ENCODE results near the gene EFHD2.
"Not testable (repeated sequence)": the region's sequence is repeated elsewhere in the genome, so short reads cannot be mapped to it uniquely, and the experiment has no call there.

The EFHD2 gene

DNA sequence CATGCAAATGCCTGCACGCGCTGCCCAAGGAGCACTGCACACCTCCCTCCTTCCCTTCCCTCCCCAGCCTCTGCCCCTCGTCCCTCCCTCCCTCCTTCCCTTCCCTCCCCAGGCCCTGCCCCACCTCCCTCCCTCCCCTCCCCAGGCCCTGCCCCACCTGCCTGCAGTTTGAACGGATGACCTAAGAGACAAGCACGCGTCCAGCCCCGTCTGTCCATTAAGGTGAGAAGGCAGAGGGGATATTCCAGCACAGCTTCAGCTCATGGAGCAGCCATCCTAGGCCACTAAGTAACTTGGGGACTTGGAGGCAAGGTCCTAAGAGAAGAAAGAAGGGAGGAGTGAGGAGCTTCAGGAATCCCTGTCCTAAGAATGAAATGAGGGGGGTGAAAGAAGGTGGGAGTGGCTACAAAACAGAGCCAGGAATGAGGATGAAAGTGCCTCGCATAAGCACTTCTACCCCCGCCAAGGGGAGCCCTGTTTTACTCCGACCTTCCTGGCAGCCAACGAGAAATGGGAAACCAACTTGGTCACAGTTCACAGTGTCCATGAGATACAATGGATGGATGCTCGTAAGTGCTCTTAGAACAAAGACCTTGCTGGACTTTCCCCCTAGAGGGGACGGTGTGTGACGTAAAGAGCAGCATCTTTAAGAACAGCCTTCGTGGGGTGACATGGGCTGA lies 21.3 kb upstream of the EFHD2 start:
- DNase-seq (ENCODE audit: low read depth in 3 of 3) = no peak

DNA sequence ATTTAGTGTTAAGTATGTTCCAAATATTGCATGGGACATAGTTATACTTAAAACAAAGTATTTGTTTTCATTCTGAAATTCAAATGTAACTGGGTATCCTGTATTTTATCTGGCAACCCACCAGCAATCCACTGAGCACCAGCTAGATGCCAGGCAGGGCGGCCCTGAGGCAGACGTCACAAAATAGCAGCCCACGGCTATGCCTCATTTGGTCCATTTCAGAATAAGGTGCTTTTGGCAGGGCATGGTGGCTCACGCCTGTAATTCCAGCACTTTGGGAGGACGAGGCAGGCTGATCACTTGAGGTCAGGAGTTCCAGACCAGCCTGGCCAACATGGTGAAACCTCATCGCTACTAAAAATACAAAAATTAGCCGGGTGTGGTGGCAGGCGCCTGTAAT lies 19.9 kb upstream of the EFHD2 start:
- not testable (repeated sequence) for DNase-seq (ENCODE audit: low read depth in 3 of 3)

DNA sequence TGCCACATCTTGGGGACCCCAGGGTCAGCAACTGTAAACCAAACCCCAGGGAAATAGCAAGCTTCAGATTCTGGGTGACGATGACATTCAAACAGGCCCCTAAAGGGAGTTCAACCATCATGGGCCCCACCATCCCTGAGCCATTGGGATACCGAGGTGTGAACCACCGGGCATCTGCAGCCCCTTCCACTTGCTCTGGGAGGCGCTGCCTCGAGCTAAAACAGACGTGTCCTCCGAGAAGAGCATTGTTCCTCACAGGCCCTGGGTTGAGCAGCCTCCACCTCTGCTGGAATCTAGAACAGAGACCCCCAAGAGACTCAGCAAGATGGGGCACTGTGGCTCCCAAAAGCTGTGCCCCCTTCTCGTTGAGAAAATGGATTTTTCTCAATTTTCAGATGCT lies 19.0 kb upstream of the EFHD2 start:
- no peak for DNase-seq (ENCODE audit: low read depth in 3 of 3)

DNA sequence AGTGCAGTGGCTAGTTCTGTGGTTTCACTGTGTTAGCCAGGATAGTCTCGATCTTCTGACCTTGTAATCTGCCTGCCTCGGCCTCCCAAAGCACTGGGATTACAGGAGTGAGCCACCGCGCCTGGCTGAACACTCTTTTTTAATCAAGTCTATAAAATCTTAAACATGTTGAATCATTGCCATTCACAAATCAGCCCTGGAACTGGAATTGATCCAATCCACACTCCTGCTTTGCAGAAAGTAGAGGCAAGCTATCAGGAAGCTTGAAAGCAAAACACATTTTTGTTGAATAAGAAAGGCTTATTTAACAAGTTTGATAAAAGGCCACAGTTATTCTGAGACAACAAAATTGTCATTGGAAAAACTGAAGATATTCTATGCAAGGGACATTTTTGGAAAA lies 18.3 kb upstream of the EFHD2 start:
- no peak for DNase-seq (ENCODE audit: low read depth in 3 of 3)

DNA sequence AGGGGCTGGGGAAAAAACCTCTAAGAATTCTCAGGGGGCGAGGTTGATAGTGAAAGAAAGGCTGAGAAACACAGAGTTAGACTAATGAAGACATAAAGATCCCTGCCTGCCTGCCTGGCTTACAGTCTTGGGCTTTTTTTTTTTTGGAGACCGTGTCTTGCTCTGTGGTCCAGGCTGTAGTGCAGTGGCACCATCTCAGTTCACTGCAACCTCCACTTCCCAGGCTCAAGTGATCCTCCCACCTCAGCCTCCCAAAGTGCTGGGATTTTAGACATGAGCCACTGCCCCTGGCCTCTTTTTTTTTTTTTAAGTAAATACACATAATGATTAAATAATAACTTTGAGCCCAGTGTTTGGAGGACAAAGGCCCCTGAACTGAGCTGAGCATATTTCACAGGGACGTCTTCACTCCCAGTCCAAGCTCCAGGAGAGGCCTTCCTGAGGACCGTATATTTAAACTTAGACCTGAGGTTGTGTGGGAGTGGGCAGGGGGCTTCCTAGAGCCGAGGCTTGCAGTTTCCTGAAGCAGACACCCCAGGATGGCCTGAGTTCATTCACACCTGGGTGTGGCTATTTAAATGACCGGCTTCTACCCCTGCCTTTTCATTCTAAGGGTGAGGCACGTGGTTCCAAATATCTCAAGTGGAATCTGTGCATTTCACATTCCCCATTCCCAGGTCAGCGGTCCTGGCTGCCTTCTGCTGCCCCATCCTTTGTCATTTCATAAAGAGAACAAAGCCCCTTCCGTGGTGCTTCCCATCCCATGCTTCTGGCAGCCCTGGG lies 16.0 kb upstream of the EFHD2 start:
- DNase-seq (ENCODE audit: low read depth in 3 of 3) = no peak

DNA sequence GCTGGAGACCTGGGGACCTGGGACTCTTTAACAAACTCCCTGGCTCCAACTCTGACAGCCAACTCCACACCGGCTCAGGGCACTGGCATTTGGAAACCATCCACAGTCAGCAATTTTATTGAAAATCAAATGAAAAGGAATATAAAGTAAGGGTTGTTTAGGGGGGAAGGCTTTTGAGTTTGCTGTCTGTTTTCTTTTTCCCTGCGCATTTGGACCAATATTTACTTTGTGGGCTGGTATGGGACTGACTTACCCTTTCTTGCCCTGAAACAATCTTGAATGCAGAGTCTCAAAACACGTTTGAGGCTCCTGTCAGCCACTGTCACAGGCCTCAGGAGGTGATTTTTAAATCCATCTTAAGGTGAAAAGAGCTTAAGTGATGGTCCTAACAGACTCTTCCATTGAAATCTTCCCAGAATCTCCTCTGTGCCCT lies 15.4 kb upstream of the EFHD2 start:
- no peak for DNase-seq (ENCODE audit: low read depth in 3 of 3)

DNA sequence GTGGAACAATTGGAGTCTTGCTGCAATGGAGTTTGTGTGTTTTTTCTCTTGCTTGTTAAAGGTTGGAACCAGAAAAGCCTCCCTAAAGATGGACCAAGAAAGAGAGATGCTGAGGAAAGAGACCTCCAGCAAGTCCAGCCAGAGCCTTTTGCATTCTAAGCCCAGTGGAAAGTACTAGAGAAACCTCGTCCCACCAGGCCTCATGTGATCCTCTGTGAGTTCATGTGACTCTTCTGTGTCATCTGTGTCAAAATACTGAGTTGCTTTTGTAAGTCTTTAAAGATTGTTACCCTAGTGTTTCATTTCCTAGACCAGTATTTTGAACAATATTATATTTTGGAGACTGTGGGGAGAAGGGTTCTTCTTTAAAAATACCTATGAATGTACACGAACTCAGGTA lies 12.5 kb upstream of the EFHD2 start:
- no peak for DNase-seq (ENCODE audit: low read depth in 3 of 3)

DNA sequence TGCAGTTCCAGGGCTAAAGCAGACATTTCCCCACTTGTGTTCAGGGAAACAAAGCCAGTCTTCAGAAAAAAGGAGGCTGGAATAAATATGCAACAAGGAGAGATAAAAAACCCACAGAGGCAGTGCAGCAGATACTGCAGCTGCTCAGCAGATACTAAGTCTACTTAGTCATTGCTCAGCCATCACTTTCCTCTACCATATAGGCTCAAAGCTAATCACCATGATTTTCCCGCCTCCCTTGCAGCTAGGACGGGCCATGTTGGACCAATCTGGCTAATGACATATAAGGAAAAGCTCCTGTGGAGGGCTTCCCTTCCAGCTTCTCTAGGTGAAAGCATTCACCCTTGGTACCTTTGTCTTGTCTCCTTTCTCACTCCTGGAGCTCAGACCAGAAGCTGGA lies 10.0 kb upstream of the EFHD2 start:
- DNase-seq (ENCODE audit: low read depth in 3 of 3) = no peak

DNA sequence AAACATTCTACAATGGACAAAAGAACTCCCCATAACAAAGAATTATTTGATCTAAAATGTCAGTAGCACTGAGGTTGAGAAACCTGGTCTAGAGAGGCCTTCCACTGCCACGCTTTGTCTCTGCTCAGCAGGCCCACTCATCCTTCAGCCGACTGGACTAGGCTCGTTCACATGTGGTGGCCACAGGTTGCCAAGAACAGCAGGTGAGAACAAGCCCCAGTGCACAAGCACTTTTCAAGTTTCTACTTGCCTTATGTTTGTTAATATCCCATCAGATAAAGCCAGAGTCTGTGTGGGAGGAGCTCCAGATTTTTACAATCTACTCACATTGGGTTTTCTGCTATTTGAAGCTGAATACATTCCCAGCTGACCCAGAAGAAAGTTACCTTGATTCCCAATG lies 9.1 kb upstream of the EFHD2 start:
- no peak for DNase-seq (ENCODE audit: low read depth in 3 of 3)

DNA sequence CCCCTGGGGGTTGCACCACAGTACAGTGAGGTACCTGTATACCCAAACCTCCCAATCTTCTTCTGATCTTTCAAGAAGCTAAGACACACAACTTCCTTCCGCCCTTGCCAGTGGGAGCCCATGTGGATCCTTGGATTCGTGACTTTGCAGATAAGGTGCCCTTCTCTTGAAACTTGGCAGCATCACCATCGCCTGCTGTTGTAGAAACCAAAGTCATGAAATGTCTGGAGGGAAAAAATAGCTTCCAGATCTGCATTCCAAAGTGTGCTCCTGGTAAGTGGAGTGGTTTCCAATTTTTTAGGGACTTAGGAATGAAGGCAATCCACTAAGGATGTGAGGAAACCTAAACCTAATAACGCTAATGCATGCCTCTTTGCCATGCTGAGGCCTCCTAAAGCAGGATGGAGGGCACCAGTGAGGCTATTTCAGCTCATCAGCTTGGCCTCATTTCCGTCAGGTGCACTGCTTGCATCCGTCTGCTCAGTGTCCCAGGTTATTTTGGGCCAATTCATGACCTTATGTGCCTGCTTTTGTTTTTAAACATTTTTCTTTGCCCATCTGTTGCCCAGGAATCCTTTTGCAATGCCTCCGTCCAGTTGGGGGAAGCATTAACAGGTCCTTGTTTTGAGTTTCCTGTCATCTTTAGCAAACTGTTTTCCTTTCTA lies 8.2 kb upstream of the EFHD2 start:
- no peak for DNase-seq (ENCODE audit: low read depth in 3 of 3)

DNA sequence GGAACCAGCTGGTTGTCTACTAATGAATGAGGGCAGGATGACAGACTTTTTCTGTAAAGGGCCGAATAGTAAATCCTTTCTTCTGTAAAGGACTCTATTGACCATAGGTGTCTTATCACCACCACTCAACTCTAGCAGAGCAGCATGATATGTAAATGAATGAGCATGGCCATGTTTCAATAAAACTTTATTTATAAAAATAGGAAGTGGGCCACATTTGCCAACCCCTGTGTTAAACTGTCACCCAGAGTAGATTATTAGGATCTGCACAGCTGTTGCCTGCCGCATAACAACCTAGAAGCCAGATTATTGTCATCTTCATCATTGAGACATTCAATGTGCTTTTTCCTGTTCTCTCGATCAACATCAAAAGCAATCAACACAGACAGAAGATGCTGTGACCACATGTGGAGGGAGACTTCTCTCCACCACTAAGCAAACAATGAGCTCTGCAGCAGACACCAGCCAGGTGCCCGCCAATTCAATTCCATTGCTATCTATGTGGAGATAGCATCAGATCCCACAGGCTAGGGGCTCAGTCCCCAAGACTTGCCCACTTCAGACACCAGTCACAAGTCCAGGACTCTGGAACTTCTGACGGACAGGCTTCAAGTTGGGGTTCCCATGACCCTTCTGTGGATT lies 6.8 kb upstream of the EFHD2 start:
- no peak for DNase-seq (ENCODE audit: low read depth in 3 of 3)

DNA sequence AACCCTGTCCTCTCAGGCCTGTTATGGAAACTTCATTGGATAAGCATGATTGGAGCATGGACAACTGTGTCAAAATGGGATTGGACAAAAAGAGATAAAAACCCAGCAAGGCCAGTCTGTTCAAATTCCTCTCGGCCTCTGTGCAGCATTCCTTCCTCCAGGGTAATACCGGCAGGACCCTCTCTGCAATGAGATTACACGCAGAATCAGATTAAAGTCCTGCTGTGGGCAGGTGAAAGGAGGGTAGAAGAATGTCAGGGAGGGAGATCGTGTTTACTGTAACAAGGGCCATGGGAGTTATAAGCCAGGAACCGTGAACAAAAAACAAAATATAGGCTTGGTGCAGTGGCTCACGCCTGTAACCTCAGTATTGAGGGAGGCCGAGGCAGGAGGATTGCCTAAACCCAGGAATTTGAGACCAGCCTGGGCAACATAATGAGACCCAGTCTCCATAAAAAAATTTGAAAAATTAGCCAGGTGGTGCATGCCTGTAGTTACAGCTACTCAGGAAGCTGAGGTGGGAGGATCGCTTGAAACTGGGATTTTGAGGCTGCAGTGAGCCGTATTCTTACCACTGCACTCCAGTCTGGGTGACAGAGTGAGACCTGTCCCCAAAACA lies 5.6 kb upstream of the EFHD2 start:
- DNase-seq (ENCODE audit: low read depth in 3 of 3) = no peak

DNA sequence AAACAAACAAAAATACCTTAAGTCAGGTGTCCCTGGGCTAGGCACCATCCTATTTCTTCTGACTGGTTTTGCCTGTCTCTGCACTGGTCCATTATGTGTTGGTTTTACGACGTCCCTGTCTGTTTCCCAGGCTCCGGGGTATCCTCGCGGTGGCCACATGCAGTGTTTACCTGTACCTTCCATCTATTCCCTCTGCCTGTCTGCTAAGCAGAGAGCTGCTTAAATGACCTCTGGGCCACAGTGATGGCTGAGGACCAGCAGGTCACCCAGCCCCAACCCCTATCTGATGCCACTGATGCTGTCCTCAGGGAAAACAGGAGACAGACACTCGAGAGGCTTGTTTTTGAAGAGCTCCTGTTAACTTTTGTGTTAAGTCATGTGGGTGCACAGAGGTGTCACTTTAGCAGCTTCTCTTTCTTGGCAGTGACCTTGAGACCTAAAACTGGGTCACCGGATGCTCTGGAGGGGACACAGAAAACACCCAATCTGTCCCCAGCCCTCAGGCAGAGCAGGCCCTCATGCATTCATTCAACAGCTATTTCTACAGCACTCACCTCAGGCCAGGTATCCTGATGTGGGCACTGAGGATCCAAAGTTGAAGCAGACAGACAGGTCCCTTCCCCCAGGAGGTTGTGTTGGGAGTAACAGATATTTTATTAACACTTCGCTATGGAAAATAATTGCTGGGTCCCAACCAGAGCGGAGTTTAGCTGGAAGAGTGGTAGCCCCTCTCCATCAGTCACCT lies 4.4 kb upstream of the EFHD2 start:
- DNase-seq (ENCODE audit: low read depth in 3 of 3) = no peak

DNA sequence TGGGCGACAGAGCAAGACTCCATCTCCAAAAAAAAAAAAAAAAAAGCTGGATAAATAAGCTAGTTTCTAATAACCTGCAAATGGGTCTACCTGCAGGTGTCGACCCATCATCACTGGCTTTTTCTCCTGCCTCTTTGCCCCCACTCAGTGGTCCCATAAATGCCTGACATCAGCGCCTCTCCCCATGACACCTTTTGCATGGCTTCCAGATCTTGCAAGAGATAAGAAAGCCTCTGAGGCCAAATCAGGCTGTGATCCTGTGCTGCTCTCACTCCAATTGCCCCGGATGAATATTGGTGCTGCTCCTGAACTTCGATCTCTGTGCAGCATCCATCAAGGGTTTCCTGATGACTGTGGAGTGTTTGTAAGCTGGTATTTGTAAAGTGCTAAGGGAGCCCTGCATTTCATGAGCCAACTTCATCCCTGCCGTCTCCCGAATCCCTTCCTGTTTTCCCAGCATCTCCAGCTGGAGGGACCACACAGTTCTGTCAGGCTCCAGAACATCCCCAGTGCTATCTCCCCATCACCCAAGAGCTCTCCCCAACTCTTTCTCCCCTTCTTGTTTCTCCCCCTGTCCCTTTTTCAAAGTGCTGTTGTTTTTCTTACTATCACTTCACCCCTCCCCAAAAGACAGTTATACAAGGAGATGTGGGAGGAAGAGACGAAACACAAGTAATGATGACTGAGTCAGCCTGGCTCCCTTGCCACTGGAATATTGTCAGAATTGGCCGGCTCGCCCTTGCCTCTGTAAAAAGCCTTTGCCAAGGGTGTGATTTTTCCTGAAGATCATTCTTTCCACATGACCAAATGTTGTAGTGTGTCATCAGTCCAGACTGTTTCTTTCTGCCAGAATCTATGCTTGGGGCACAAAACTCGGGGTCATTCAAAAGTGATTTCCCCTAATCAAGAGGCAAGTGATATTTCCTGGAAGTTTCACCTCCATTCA lies 2.8 kb upstream of the EFHD2 start:
- no peak for DNase-seq (ENCODE audit: low read depth in 3 of 3)

DNA sequence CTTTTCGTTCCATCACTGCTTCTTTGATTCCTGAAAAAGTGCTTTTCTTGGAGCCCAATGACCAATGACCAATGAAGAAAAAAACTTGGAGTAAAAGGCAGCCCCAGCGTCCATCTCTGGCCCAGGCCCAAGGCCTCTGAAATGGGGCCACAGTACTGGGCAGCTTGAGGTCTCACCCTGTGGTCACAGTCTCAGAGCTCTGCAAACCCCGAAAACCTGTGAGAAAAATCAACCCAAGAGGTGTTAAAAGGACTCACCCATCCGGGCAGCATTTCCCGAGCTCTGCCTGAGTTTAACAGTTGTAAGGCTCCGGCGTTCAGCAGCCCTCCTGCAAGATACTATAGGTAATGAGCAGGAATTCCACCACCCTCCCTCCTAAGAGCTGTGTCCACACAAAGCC lies 2.1 kb upstream of the EFHD2 start:
- DNase-seq (ENCODE audit: low read depth in 3 of 3) = no peak

DNA sequence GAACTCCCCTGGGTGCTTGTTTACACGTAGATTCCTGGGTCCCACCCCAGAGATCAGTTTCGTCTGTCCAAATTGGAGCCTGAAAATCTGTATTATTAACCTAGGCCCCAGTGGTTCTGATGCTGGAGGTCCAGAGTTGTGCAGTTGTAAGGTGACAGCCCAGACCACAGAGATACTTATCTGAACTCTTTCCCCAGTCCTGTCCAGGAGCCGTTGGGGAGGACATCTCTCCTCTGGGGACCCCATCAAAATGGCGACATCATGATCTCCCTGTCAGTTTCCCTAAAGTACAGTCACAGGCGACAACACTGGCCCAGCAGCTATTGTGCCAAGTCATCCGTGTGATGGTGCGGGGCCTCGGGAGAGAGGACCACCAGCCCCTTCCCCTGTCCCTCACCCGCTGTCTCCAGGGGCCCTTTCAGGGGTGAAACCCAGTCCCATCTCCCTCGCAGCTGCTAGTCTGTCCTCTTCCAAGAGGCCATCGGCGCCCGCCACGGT lies 749 bp upstream of the EFHD2 start:
- no peak for DNase-seq (ENCODE audit: low read depth in 3 of 3)

DNA sequence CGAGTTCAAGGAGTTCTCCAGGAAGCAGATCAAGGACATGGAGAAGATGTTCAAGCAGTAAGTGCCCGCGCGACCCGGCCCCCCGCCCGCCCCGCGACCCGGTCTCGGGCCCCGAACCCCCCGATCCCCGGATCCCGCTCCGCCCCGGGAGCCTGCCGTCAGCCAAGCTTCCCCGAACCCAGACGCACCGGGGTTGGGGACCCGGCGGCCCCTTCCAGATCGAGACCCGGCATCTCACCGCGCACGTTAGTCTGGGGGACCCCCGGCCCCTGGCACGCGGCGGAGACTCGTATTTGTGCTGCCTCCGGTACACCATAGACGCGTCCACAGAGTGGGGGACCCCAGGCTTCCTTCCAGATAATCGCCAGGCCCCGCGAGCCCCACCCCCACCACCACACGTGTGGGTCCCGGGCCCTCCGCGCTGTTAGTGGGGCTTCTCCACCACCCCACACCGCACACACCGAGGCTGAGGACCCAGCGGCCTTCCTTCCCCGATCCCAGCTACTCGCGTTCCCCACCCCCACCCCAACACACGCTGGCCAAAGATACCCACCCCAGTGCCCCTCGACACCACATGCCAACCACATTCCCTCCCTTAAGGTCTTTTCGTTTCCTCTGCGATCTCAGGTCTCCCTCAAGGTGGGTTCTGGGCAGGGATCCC lies 665 bp downstream of the EFHD2 start:
- no peak for DNase-seq (ENCODE audit: low read depth in 3 of 3)

DNA sequence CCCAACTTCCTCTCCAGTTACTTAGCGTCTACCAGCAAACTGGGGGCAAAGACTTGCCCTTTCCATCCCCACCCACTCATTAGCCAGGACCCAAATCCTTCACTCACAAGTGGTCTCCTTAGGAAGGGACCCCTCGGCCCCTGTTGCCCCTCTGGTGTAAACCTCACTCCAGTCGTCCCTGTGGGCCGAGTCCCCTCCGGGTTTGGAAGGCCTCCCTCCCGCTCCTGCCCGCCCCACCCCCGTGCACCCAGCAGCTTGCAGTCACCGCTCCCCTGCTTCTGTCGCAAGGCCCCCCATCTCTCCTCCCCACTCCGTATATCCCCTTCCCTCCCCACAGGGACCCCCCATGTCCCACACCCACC lies 1.2 kb downstream of the EFHD2 start:
- no peak for DNase-seq (ENCODE audit: low read depth in 3 of 3)

DNA sequence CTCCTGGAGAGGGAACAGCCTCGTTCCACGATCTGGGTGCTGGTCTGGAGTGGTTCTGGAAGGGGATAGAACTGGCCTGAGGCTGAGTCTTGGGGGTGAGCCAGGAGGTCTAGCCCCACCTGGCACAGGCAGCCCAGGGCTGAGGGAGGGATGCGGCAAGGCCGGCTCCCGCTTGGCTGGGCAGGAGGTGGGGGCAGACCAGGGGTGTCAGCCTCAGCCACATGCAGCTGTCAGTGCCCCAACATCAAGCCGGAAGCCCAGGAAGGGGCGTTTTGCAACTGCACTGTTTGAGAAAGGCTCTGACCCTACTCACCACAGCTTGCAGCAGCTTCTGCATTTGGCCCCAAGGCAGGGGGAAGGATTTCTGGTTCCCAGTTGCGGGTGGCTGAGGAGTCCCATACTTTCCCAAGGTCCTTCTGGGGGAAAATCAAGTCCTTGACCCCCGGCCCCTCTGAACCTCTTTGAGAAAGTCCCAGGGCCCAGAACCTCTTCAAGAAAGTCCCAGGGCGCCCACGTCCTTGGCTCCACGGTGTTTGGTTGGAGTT lies 2.0 kb downstream of the EFHD2 start:
- peak in 1 of 3 donors; percentile 41 for DNase-seq (ENCODE audit: low read depth in 3 of 3)
